Choroid plexus epithelial cell (primary cell): Measurements from ENCODE around the gene SP140.

Experiments
- DNase-seq: peaks from one replicate; pipeline ENCODE4 v3.0.0-alpha.2; 2010; ENCODE audit warnings: low read depth
- H3K4me3 ChIP-seq: 2 replicates; pipeline ENCODE4 v1.5.1; 2011; ENCODE audit warnings: low read depth, mild to moderate bottlenecking, control low read depth, low read length, moderate library complexity
- TF ChIP-seq, protein P1 (sequence below): conservative IDR thresholded peaks from 2 replicates; pipeline ENCODE4 v1.5.1; 2011; ENCODE audit warnings: low read depth, mild to moderate bottlenecking, control low read depth, inconsistent platforms, low read length, moderate library complexity

SP140 gene

DNA sequence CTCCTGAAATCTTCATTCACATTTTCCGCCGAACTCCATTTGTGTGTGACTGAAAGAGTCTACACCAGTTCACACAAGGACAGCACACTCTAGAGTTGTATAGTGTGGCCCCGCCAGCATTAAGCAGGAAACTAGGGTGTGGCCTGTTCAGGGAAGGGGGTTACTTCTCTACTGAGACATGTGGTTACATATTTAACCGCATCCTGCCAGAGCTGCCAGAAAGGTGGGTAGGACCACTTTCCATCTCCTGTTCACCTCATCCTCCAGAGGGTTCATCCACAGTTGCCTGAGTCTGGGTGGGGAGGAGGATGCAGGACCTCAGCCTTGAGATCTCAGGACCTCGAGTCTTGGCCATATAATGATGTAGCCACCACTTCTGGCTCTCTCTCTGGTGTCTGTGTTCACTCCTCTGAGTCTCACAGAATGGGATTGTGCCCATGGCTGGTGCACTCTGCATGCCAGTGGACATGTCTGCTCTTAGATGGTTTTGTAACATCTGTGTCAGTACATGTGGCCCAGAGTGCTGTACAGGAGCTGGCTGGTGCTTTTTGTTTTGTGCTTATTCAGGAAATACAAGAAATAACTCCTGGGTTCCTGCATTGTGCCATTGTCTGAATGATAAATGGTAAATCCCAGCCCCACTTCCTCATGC, 93.8 kb downstream of the SP140 start:
- DNase-seq: no peak
- H3K4me3 ChIP-seq: no peak overlapping the region
- TF ChIP-seq, protein P1, sequence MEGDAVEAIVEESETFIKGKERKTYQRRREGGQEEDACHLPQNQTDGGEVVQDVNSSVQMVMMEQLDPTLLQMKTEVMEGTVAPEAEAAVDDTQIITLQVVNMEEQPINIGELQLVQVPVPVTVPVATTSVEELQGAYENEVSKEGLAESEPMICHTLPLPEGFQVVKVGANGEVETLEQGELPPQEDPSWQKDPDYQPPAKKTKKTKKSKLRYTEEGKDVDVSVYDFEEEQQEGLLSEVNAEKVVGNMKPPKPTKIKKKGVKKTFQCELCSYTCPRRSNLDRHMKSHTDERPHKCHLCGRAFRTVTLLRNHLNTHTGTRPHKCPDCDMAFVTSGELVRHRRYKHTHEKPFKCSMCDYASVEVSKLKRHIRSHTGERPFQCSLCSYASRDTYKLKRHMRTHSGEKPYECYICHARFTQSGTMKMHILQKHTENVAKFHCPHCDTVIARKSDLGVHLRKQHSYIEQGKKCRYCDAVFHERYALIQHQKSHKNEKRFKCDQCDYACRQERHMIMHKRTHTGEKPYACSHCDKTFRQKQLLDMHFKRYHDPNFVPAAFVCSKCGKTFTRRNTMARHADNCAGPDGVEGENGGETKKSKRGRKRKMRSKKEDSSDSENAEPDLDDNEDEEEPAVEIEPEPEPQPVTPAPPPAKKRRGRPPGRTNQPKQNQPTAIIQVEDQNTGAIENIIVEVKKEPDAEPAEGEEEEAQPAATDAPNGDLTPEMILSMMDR: no peak

DNA sequence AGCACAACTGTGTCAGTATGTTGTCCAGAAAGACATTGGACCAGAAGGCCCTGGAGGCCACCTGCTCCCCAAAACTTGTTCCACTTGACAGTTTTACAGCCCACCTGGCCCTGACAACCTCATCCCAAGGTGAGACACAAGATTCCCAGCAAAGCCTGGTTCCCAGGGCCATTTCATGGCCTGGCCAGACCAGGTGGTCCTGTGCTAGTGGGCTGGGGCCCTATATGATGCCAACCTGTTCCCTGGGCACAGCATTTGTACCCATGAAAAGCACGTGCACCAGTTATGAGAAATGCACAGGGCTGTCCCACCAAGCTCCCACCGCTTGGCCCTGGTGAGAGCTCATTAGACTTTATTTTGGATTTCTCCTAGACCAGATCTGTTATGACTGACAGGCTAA, 95.5 kb downstream of the SP140 start:
- H3K4me3 ChIP-seq: no peak overlapping the region
- TF ChIP-seq, protein P1: no peak
- no peak for DNase-seq

DNA sequence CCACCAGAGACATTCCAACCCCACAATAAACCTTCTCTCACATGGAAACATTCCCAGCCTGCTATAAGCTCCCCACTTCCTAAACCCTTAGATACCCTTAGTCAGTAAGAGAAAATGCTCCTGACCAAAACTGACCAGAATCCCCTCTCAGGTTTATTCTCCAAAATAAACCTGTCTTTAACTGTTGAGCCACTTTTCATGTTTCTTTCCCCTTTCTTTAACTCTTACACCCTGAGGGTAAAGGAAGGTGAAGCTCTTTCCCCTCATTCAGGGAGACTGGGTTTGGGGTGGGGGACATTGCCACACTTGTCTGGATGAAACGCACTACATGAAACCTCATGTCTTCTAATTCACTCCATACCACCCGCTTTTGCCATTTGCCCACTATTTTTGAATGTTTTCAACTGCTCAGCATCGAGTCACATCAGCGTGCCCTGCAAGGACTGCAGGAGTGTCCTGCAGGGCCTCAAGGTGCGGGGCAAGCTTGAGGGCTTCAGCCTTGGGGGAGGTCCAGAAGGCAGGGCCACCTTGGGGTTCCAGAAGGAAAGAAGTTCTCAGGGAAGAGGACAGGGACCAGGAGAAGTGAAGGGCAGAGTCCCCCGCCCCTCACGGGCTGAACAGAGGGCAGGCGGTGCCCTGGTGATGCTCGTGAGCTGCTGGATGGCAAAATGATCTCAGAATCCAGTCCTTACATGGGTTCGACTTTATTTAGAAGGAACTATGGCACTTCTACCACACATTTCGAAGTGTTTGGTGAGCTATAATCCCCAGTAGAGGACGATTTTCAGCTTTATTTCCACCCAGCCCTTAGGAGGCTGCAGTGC, 97.2 kb downstream of the SP140 start:
- TF ChIP-seq, protein P1: peak; percentile 31
- H3K4me3 ChIP-seq: no peak overlapping the region
- no peak for DNase-seq

DNA sequence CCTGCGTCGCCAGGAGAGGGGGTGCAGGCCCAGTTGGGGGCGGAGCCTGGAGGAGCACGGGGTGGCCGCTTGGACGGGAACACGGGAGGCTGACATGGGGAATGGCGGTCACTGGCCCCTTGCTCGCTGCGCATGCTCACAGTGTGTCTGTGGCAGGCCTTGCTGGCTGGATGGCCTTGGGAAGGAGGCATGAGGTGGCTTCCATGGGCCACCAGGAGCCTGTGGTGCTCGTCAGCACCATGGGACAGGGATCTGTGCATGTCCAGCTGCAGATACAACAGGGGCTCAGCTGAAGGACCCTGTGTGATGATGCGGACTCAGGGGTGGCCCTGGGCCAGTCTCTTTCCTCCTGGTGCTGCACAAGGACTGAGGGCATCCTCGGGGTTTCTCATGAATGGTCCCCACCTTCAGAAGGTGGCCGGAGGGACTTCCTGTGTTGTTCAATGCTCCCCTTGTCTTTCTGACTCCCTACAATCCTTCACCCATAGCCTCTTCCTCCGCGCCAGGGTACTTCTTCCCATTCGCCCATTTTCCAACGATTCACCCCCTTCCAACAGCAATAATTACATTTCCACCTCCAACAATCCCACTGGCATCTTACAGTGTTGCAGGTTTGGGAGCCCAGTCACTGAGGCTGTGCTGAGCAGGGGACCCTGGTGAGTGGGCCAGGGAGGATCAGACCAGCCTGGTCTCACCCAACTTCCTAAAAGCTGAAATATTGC, 98.0 kb downstream of the SP140 start:
- no peak overlapping the region for H3K4me3 ChIP-seq
- TF ChIP-seq, protein P1: no peak
- DNase-seq: no peak

DNA sequence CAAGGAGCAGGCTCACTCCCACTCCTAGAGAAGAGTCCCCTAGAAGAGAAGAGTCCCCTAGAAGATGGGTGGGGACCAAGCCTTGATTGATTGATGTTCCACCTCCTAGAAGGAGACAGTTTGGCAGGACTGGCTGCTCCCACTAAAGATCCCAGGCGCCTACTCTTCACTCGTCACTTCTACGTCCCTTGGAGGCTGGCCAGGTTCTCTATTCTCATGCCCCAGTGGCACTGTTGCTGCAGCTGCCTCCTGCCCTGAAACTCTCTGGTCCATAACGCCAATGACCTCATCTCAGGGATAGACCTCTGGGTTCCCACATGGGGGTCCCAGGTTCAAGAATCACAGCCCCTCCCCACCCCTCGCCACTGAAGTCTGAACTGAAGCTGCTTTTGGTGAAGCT, 99.0 kb downstream of the SP140 start:
- DNase-seq: no peak
- H3K4me3 ChIP-seq: no peak overlapping the region
- TF ChIP-seq, protein P1: no peak

DNA sequence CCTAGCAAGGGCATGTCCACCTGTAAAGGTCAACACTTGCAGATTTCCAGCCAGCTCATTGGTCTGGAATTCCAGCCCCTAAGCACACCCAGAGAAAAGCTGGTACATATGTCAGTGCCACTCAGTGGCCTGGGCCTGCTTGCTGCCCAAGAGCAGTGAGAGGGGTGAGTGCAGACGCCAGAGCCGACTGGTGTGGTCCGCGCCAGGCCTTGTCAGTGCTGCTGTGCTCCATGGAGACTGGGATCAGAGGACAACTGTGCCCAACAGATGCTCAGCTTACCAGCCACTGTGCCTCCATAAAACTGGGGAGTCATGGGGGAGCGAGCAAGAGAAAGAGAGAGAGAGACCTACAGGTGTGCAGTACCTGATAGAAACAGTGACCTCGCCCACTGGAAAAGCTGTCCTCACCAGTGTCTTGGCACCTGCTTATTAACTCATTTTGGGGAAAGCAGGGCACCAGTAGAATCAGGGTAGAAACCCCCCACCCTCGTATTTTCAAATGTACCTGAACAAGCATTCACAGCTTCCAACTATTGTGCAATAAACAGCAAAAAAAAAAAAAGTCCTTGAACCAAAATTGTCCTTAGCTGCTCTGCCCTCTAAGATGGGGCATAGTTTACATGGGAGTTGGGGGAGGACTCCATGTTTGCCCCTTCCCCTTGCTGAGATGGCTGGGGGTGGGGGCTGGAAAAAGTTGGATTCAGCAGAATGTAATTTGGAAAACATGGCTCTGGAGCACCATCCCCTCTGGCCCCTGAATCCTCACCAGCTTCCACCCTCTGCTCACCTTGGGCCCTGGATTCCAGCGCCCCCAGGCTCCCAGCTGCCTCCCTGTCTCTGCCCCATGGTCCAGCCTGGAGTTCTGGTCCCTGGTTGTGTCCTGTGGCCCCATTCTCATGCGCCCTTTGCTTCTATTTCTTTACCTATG, 100.0 kb downstream of the SP140 start:
- DNase-seq: no peak
- H3K4me3 ChIP-seq: no peak overlapping the region
- TF ChIP-seq, protein P1: no peak
